ACC112 (cell line): ENCODE data around the gene TFF1.

Experiments
- H2AFZ ChIP-seq: fragments of 200-600 bp; sonication (generic); one replicate; pipeline ENCODE4 v1.6.0; 2017; ENCODE audit warnings: antibody characterized with exemption, low read length; ENCODE audit not compliant: unreplicated experiment
- H3K27ac ChIP-seq: fragments of 200-600 bp; sonication (generic); 2 replicates; pipeline ENCODE4 v1.5.1; 2014; ENCODE audit warnings: low read depth, mild to moderate bottlenecking, antibody characterized with exemption, low read length, moderate library complexity
- H3K27me3 ChIP-seq: fragments of 200-600 bp; sonication (generic); 2 replicates; pipeline ENCODE4 v1.6.1; 2014; ENCODE audit warnings: mild to moderate bottlenecking, antibody characterized with exemption, low read length, moderate library complexity, mixed read lengths; ENCODE audit not compliant: insufficient read depth
- H3K36me3 ChIP-seq: fragments of 200-600 bp; sonication (generic); 2 replicates; pipeline ENCODE4 v1.6.1; 2016; ENCODE audit warnings: mild to moderate bottlenecking, antibody characterized with exemption, low read length, moderate library complexity, mixed read lengths; ENCODE audit not compliant: insufficient read depth
- H3K4me1 ChIP-seq: fragments of 200-600 bp; sonication (generic); one replicate; pipeline ENCODE4 v1.6.1; 2016; ENCODE audit warnings: low read length, mixed read lengths; ENCODE audit not compliant: insufficient read depth, unreplicated experiment, control insufficient read depth
- H3K4me3 ChIP-seq: fragments of 200-600 bp; sonication (generic); 2 replicates; pipeline ENCODE4 v1.5.1; 2014; ENCODE audit warnings: mild to moderate bottlenecking, low read depth, low read length
- H3K79me2 ChIP-seq: fragments of 200-600 bp; sonication (generic); one replicate; pipeline ENCODE4 v1.6.0; 2016; ENCODE audit warnings: low read length; ENCODE audit not compliant: control insufficient read depth, unreplicated experiment, insufficient read depth

Gene TFF1

DNA sequence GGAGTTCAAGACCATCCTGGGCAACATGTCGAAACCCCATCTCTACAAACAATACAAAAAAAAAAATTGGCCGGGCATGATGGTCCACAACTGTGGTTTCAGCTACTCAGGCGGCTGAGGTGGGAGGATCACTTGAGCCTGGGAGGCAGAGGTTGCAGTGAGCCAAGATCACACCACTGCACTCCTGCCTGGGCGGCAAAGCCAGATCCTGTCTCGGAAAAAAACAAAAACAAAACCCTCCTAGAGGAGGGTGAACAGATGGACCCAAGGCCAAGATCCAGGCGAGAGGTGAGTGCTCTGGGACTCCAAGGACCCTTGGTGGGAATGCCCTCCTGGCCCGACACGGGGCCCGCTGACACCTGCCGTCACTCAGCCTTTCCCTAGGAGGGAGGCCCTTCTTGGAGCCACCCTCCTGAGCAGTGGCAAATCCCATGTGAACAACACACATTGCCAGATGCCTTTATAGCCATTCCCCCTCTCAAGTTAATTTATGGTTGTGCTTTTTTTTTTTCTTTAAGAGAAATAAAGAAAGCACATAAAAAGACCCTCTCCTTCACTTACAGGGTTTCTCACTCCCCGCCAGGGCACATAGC is 15.9 kb downstream of the TFF1 start:
- H3K79me2 ChIP-seq = no peaks in the 10 kb centered on the region

GRCh38 chr21:42349420-42350317 is 16.7 kb downstream of the TFF1 start:
- no peaks in the 10 kb centered on the region for H3K36me3 ChIP-seq
- no peak overlapping the region for H3K27ac ChIP-seq
- H3K79me2 ChIP-seq = no peaks in the 10 kb centered on the region
- no peaks in the 10 kb centered on the region for H3K4me1 ChIP-seq
- H3K27me3 ChIP-seq = peaks cover 22% of the 10 kb centered on the region
- H3K4me3 ChIP-seq = no peak overlapping the region
- no peak overlapping the region for H2AFZ ChIP-seq

More for the DNA sequence above, 15.9 kb downstream of the TFF1 start:
- Histone ChIP-seq H3K27ac (no peak overlapping the region), H3K4me3 (no peak overlapping the region), H3K4me1 (no peaks in the 10 kb centered on the region), H3K27me3 (peaks cover 29% of the 10 kb centered on the region), H2AFZ (no peak overlapping the region), H3K36me3 (no peaks in the 10 kb centered on the region)

GRCh38 chr21:42348762-42349161 is 17.6 kb downstream of the TFF1 start:
- H3K4me1 ChIP-seq = no peaks in the 10 kb centered on the region
- H2AFZ ChIP-seq = no peak overlapping the region
- no peaks in the 10 kb centered on the region for H3K79me2 ChIP-seq
- H3K36me3 ChIP-seq = no peaks in the 10 kb centered on the region
- H3K27ac ChIP-seq = no peak overlapping the region
- H3K27me3 ChIP-seq = peaks cover 23% of the 10 kb centered on the region
- H3K4me3 ChIP-seq = no peak overlapping the region

DNA sequence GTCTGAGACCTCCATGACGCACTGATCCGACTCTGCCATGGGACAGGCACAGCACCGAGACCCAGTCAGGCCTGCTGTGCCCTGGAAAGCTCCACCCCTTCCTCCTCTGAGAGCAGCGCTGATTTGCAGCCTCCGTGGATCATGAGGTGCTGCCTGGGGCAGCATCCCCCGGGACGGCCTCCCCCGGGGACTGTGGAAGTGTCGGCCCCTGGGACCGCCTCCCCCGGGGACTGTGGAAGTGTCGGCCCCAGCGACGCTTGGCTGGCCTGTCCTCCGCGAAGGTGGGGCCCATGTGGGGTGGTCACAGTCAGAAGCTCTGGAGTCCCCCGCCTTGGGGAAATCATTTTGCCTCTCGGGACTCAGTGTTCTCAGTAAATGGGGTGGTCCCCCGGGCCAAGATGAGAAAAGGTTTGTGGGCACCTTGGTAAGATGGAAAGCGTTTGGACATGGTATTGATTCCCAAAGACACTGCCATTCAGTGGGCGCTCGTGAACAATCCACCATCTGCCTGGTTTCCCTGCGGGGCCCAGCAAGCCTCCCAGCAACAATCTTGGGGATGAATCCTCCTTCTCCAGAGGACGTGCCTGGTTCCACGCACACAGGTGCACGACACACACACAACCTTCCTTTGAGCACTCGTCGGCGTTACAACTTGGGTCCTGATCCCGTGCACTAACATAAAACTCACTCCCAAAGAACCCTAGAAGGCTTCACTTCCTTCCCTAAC is 18.6 kb downstream of the TFF1 start:
- Histone ChIP-seq H3K79me2 (no peaks in the 10 kb centered on the region), H3K36me3 (no peaks in the 10 kb centered on the region), H3K4me3 (no peak overlapping the region), H3K4me1 (no peaks in the 10 kb centered on the region), H3K27me3 (peaks cover 20% of the 10 kb centered on the region), H3K27ac (no peak overlapping the region), H2AFZ (no peak overlapping the region)

DNA sequence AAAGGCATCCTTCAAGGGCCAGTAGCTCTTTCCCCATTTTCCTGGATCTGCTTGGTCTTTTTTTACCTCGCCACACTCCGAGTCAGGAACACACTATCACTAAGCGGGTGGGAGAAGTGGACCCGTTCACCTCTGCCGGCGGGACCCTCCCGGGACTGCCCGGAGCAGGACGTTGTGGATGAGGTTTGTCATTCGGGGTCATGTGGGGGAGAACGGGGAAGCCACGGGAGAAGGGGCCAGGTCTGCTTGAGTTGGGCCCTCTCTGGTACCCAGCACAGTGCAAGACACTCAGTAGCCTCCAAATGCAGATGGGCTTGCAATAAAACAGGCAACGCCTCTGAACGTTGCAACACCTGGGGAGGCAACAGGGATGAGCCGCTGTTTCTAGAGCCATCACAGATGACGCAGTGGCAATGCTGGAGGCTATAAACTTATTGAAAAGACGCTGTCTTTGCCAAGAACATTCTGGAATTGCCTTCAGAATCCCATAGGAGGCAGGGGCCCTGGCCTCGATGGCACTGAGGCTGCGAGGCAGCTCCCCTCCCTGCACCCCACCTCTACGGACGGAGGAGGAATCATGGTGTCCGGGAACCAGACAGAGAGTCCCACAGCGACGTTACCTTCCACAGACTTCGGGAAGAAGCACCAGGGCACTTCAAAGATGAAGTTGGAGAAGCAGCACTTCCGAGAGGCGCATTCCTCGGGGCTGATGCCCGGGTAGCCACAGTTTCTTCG is 19.3 kb downstream of the TFF1 start:
- Histone ChIP-seq H3K27me3 (peaks cover 20% of the 10 kb centered on the region), H3K27ac (no peak overlapping the region), H3K4me1 (no peaks in the 10 kb centered on the region), H3K79me2 (no peaks in the 10 kb centered on the region), H3K36me3 (no peaks in the 10 kb centered on the region), H2AFZ (no peak overlapping the region), H3K4me3 (no peak overlapping the region)

DNA sequence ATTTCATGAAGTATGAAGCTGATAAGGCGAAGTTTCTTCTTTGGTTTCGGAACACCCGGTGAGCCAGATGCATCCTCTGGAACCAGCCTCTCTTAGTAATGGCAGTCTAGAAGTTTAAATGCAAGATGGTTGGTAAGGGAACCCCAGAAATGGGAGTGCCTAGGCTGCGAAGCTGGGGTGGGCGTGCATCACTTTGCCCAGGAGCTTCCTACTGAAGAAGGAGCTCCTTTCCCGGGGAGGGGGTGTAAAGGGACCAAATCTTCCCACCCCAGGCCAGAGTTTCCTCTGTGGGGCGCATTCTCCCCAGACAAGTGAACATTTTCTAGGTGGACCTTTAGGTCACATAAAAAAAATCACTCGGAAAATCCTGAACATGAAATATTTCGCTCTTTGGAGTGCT is 19.9 kb downstream of the TFF1 start:
- no peak overlapping the region for H3K4me3 ChIP-seq
- H3K27me3 ChIP-seq = peaks cover 19% of the 10 kb centered on the region
- no peak overlapping the region for H2AFZ ChIP-seq
- H3K4me1 ChIP-seq = no peaks in the 10 kb centered on the region
- no peaks in the 10 kb centered on the region for H3K79me2 ChIP-seq
- H3K27ac ChIP-seq = no peak overlapping the region
- H3K36me3 ChIP-seq = no peaks in the 10 kb centered on the region

GRCh38 chr21:42344631-42345030 is 21.7 kb downstream of the TFF1 start:
- Histone ChIP-seq H3K36me3 (no peaks in the 10 kb centered on the region), H3K27ac (no peak overlapping the region), H3K4me3 (no peak overlapping the region), H3K27me3 (peaks cover 17% of the 10 kb centered on the region), H3K4me1 (no peaks in the 10 kb centered on the region), H3K79me2 (no peaks in the 10 kb centered on the region), H2AFZ (no peak overlapping the region)

DNA sequence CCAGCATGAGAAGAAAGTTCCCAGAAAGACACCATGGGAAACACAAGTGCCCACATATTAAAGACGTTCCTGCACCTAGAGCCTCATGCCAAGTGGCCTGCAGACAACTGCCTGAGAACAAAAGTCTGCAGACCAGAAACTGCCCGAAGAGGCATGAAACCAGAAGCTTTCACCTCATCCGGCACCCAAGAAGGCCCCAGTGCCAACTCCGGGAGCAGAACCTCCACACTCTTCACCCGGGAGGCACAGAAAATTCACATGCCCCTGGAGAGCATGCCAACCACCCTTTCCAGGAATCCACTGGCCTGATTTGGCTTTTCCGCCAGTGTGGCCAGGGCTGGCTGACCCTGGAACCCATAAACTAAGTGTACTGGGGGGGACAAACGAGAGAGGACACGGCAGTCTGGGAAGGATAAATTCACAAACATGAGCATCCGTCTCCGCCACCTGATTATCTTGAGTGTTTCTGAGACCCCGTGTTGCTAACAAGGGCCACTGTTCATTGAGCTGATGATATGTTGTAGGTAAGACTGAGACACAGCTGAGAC is 22.3 kb downstream of the TFF1 start:
- no peaks in the 10 kb centered on the region for H3K79me2 ChIP-seq
- H2AFZ ChIP-seq = no peak overlapping the region
- no peaks in the 10 kb centered on the region for H3K36me3 ChIP-seq
- H3K27me3 ChIP-seq = peaks cover 17% of the 10 kb centered on the region
- no peak overlapping the region for H3K4me3 ChIP-seq
- H3K27ac ChIP-seq = no peak overlapping the region
- no peaks in the 10 kb centered on the region for H3K4me1 ChIP-seq

DNA sequence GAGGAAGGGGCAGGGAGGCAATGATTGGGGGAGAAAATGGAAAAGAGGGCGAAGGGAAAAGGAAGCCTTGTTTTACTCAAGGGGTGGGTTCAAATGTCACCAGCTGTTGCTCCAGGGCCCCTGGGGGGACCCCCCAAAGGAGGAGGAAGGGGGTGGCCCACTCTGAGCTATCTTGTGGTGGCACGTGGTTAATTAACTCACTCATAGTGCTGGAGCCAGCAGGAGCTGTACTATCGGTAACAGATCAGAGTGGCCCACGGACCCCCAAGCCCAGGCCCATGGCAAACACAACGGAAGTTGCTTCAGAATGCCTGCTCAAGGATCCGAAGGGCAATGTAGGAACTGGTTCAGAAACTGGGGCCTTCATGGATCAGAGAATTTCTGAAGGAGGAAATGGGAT is 22.8 kb downstream of the TFF1 start:
- H3K36me3 ChIP-seq = no peaks in the 10 kb centered on the region
- H3K4me3 ChIP-seq = no peak overlapping the region
- H2AFZ ChIP-seq = no peak overlapping the region
- no peaks in the 10 kb centered on the region for H3K4me1 ChIP-seq
- H3K27me3 ChIP-seq = peaks cover 20% of the 10 kb centered on the region
- no peak overlapping the region for H3K27ac ChIP-seq
- H3K79me2 ChIP-seq = no peaks in the 10 kb centered on the region

GRCh38 chr21:42343101-42343500 is 23.2 kb downstream of the TFF1 start:
- Histone ChIP-seq H3K4me3 (no peak overlapping the region), H2AFZ (no peak overlapping the region), H3K36me3 (no peaks in the 10 kb centered on the region), H3K27ac (no peak overlapping the region), H3K27me3 (peaks cover 24% of the 10 kb centered on the region), H3K4me1 (no peaks in the 10 kb centered on the region), H3K79me2 (no peaks in the 10 kb centered on the region)
